CD4-positive, alpha-beta T cell treated with Interleukin-10 for 1 hour (primary cell): ENCODE measurements around the gene MGP.

Experiments used
- DNase-seq: peaks from one replicate; pipeline ENCODE4 v3.0.0-alpha.2; 2020

Gene MGP

DNA sequence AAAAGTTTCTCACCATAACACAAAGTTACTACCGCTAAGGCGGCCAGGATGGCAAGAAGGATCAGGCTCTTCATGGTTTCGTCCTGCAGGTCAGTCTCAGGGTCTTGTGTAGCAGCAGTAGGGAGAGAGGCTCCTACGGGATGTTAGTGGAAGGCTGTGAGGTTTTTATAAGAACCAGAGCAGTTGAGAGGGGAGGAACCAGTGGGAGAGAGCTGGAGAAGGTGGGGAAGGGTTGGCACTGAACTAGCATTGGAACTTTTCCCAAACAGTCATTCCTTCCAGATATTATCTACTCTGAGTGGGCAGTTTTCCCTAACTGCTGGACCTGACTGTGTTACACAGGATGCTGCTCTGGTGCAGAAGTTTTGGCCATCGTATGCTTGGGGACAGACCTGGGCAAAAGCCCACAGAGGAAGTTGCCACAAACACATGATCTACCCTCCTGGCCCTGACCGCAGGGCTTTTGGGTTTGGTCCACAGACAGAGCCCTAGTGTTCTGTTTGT, at the start of gene MGP:
Gene MGP (minus strand): TSS at position 137 of the 504 bp plus-strand sequence. CDS start 63 bp downstream, at position 74.
- DNase-seq, result no peak

DNA sequence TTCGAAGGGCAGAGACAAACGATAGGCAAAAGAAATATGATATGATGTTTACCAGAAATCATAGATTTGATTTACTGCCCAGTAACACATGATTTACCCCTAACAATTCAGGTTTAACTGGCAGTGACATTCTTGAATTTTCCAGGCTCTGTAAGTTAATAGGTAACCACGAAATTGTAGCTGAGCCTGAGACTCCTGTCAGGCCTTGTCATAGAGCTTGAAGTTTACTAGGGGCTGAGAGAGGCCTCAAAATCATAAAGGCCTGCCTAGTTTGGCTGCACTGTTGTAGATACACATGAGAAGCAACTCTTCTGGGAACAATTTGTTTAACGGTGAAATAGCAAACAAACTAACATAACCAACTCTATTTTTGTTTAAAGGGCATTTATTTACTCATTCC, 49.4 kb upstream of the MGP start:
- no peak for DNase-seq

DNA sequence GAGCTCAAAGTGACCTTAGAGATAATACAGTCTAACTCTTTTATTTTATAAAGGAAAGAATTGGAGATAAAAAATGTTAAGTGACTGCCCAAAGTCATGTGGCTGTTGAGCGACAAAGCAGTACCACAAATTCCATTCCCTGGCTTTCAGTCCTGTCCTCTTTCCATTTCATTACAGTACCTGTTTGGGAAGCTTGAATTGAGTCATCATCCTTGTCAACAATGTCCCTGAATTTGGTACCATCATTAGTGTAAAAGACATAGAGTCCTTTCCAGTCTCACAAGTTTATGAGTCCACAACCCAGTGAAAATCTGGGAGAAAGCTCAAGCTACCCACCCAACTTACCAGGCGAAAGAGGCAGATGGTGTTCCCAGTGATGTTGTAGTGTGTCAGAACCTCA, 48.9 kb upstream of the MGP start:
- DNase-seq, result no peak

DNA sequence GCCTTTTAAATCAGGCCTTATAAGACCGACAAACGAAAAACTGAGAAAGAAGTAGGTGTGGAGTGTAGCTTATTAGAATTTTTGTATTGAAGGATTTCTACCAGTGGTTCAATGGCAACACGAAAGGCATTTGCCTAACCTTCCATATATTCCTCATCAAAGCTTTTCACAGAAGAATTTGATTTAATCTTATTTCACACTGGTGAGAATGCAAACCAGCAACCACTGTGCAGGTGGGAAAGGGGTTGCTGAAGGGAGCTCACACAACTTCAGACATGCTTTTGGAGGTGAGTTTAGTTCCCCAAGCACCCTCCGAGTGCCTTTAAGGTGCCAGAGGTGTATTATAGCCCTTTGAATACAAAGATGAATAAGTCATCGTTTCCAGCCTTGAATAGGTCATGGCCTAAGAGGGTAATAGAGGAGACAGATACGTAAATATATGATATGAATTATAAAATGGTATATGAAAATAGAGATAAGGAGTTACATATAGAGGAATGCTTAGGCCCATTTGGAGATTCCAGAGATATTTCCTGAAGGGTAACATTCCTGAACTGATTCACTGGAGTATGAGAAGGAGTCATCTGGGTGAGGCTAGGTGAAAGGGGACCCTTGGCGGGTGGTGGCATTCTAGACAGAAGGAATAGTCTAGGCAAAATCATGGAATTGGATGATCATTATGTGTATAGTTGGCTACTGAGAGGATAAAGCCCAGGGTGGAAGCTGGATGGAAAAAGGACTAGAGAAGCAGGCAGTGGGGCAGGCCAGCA, 46.3 kb upstream of the MGP start:
- no peak for DNase-seq

DNA sequence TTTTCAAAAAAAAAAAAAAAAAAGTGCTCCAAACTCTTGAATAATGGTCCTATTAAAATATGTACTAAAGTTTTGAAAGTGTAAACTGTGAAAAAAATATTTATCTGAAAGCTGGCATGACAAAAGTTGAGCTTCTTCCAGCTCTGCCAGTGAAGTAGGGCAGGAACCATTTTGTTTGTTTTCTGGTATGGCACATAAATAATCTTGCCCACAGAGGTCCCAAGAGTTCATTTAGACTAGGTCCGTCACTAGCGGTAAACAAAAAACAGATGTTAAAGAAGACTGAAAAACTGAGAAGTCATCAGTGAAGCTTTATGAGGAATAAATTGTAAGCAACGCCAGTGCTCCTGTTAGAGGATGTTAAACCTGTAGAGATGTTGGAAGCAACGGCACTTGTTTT, 45.7 kb upstream of the MGP start:
- no peak for DNase-seq

DNA sequence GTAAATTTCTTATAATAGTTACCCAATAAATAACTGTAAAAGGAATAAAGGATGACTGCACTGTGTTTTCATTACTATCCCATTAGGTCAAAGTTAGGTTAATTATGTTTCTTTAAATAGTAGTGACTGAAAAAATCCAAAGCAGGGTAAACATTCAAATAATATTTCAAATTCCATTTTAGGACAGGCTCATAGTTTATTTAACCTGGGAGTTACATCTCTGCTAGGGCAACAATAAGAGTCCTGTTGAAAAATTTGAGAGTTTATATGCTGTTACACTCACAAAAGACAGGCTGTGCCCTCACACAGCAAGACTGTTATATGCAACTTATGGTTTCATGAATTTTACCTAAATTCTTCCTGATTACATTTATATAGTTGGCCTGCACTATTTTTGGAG, 44.6 kb upstream of the MGP start:
- no peak for DNase-seq

DNA sequence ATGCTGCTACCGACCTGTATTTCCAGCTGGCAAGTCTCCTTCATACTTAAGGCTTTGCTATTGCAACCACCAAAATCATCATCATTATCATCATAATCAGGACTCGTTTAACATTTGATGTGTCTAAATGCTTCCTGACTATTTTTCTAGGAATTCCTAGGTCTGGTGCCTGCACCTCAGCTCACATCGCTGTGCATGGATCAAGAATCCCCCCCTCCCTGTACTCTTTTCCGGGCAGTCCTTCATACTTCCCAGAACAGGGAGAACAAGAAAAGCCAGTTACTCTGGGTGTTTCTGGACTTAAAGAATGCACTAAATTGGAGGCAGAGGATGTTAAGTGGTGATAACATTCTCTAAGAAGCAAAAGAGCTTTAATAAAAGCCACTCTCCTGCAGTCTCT, 43.3 kb upstream of the MGP start:
- no peak for DNase-seq

DNA sequence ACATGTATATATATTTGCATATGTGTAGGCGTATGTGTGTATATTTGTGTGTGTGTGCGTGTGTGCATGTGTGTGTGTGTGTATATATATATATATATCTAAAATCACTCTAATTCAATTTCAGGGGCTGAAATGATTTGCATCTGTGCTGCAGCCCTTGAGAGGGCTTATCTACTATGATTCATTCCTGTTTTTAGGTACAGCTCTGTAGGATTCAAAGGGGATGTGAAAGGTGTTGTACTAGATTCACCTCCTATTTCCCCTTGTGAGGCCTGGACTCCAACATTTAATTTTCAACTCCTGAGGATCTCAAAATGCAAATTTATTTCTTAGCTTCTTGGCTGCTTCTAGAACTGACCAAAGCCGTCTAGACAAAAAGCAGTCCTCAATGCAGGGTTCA, 41.6 kb upstream of the MGP start:
- no peak for DNase-seq

DNA sequence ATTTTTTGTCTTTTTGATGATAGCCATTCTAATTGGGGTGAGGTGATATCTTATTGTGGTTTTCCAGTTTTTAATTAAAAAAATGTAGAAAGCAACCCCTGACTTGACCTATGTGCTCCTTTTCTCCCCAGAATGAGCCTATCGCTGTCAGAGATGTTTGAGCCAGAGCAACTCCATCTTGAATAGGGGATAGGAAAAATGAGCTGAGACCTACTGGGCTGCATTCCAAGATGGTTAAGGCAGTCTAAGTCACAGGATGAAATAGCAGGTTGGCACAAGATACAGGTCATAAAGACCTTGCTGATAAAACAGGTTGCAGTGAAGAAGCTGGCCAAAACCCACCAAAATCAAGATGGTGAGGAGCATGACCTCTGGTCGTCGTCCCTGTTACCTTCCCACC, 38.9 kb upstream of the MGP start:
- DNase-seq, result no peak

DNA sequence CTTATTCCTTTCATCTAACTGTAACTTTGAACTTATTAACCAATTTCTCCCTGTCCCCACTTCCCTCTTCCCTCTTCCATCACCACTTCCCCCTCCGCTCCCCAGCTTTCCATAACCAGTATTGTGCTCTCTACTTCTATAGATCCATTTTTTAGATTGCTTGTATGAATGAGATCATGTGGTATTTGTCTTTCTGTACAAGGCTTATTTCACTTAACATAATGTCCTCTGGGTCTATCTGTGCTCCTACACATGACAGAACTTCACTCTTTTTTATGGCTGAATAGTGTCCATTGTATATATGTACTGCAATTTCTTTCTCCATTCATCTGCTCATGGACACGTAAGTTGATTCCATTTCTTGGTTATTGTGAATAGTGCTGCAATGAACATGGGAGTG, 38.3 kb upstream of the MGP start:
- no peak for DNase-seq

DNA sequence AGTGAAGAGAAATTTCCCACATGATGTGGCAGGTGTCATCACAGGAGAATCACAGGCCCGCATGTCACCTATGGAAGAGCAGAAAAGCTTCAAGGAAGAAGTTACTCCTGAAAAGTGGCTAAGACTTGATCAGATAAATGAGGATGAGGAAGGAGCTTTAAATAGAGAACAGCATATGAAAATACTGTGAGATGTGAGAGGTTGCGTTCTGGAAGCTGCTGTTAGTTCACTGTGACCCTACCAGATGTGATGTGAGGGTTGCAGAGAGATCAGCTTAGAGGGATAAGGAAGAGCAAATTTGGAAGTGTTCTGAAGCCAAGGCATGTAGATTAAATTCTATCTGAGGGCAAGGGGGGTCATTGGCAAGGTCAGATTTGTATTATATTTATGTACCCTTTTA, 35.6 kb upstream of the MGP start:
- no peak for DNase-seq

DNA sequence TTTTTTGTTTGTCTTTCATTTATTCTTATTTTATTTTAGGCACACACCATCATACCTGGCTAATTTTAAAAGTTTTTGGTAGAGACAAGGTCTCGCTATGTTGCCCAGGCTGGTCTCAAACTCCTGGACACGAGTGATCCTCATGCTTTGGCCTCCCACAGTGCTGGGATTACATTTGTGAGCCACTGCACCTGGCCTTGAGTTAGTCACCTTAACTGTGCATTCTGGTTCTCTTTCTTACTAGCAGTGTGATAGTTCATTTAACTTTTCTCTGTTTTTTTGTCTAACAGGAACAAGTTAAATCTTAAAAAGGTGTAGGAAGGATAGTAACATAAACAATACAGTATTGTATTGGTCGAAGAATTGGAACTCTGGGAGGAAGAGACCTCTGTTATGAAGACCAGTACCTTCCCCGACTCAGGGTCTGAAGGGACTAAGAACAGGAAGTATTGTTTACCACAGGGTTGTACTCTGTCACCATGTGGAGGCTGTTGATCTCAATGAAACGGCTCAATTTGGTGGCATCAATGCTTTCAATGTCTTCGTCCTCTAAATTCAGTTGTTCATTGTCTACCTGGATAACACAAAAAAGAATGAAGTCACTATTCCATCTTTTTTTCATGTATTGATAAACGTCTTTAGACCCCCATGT, 34.9 kb upstream of the MGP start:
- DNase-seq, result peak; percentile 22

DNA sequence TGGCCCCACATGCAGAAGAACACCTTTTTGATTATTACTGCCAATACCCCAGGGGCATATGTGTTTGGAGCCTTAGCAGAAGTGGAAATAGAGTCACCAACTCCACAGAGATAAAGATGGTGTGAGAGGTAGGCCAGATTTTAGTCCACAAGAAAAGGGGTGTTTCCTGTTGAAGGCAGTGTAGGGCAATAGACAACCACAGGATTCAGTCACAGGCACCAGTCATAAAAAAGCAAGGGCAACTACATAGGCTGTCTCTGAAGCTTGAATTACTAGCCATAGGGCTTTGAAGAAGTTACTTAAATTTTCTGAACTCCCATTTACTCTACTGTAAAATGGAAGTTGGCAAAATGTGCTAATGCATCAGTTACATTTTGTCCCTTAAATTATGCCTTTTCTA, 33.8 kb upstream of the MGP start:
- DNase-seq, result no peak

DNA sequence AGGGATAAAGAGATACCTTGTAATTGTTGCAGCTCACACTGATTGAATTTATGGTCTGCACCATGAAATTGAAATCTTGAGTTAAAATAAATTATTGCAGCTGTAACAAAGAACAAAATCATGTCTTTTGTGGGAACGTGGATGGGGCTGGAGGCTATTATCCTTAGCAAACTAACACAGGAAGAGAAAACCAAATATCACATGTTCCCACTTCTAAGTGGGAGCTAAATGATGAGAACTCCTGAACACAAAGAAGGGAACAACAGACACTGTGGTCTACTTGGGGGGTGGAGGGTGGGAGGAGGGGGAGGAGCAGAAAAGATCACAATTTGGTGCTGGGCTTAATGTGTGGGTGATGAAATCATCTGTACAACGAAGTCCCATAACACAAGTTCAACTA, 30.1 kb upstream of the MGP start:
- no peak for DNase-seq

DNA sequence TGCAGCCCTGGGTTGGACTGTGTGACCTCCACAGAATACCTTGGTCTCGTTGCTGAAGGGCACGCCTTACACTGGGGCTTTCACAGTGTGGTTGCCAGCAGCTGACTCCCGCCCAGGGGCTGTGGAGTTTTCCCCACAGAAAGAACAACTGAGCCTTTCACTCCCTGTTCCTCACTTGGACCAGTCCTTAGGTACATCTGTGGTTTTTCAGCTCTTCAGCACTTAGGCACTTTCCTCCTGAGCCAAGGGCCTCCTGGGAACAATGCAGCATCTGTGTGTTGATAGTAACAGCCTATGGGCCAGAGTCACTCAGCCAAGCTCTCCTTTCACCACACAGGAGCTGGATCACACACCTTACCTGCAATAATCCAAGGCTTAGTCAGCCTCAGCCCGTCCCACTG, 27.7 kb upstream of the MGP start:
- no peak for DNase-seq

DNA sequence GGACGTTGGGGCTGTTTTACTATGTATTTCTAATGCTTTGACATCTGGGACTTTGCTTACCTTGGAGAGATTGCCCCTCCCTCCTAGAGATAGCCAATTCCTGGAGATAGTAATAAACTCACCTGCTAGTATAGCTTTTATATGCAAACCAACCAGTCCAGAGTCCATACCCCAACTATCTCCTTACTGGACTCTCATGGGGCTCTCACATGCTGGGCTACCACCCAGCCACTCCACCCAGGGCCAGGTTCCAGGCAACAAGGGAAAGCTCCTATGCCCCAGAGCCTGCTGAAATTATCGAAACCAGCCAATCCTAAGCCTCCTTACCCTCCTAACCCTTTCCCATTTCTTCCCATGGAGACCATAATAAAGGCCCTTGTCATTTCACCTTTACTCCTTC, 25.5 kb upstream of the MGP start:
- DNase-seq, result no peak

DNA sequence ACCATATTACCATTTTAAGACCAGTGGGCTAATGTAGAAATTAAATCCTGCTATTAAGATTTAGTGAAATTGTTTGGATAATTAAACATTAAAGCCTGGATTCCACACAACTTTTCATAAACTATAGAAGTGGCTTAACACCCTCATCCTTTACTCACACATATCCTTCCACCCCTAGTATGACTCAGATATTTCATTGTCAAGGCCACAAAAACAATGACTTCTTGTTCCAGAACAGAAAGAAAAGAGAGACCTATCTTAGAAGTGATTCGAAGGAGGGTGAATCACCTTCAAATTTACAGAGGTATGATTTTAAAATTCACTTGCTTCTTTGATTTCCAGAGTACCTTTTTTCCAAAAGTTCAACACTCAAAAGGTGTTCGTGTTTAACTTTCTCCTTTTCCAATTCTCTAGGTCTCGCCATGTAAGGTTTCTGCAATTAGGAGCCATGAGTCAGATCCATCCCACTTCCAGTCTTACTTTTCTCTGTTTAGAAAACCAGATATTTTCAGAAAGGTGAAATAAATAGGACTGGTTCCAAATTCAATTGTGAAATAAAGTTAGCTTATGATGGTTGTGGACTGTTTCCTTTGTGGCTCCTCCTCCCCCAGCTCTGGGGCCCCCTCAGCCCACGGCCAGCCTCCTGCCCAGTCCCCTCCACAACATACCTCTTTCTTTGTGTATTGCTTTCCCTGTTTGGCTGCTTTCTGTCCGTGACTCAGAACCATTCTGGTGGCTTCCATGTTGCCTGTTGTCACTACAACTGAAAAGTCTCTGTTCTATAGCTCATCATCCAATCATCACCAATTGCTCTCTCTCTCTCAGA, 24.6 kb upstream of the MGP start:
- no peak for DNase-seq

DNA sequence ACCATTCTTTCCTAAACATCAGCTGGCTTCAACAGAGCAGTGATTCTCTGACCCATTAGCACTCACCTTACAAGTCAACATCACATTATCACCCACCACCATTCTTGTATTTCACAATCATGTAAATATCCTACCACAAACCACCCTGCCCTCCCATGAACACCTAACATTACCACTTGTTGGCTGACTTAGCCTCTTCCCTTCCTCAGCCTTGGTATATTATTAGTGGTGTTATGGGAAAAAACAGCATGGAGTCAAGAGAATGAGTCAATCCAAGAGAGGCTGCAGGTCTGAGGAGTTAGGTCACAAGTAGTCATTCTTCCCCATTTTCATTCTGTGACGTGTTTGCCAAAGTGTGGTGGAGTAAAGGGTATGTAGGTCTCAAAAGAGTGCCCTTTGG, 22.3 kb upstream of the MGP start:
- DNase-seq, result no peak

DNA sequence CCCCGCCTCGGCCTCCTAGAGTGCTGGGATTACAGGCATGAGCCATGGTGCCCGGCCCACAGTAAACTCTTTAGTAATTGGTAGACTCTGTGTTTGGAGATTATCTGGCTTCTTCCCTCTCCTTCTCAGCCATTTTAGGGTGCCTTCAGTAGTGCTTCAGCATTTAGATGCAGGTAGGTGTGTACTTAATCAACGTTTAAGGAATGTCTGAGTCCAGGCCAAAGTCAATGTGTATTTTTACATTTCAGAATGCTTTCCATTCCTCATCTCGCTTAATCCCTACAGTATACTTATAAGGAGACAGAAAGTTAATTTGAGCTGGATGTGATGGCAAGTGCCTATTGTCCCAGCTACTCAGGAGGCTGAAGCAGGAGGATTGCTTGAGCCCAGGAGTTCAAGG, 20.5 kb upstream of the MGP start:
- no peak for DNase-seq

DNA sequence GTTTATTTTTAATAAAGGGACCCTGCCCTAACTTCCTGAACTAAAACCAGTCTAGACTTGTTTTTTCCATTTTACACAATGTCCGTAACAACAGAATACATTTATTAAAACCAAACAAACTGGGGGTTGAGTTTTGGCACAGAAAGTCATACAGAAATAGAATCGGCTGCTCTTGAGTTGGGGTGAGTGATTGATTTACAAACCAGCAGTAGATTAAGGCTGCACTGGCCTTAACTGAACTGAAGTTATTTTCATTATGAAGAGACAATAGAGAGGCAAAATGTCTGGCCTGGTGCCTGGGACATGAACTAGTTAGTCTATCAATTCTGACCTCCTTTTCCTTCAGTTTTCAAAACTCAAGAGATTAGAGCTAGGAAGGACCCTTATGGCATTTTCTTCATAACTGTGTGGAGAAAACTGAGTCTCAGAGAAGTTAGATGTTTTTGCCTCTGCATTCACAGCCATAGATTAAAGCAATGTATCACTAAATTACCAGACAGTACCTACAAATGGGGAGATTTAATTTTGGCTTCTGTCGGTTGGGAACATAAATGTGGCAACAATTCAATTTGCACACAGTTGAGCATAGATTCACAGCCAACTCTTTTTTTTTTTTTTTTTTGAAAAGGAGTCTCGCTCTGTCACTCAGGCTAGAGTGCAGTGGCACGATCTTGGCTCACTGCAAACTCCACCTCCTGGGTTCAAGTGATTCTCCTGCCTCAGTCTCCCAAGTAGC, 19.8 kb upstream of the MGP start:
- DNase-seq, result no peak

DNA sequence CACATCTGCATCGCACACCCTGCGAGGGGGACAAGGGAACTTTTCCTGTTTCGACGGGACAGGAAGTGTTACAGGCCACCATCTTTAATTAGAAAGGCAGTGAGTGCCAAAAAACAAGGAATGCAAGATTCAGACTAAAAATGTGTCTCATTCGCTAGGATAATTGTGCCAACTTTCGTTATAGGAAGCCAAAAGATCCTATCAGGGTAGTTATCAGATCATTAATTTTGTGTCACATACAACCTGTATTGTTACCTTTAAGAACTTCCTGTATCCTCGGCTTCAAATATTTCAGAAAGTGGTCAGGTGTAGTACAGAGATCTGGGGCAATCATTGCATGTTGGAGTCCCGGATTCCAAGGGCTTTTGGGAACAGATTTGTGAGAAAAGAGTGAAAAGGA, 19.2 kb upstream of the MGP start:
- no peak for DNase-seq

DNA sequence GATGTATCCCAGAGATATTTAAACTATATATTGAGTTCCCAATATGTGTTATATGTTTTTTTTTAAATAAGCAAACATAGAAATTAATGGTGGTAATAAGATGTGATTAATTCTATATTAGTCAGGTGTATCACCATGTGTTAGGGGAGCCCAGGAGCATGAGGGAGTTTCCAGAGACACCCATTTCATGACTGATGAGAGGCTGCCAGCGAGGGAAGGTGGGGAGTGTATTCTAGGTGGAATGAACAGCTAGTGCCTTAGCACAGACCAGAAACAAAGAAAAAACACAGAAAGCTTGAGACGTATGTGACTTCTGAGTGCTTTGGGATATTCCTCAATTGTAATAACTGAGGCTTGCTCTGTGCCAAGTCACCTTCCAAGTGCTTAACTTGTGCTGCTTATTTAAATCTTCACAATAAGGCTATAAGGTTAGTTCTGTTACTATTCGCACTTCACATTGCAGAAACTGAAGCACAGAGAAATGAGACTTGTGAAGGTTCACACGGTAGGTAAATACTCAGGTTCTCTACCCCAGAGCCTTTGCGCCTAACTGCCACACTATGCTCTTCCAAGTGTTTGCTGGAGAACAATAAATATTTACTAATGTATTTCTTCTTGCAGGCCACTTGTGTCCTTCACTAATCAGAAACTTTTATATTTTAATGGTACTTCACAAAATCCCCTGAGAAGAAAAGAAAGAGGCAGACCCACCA, 17.9 kb upstream of the MGP start:
- DNase-seq, result no peak
